ENCODE measurements around the gene SLC18B1.
"Not testable (repeated sequence)": the region's sequence is repeated elsewhere in the genome, so short reads cannot be mapped to it uniquely, and the experiment has no call there.

- not testable (repeated sequence) for TF ChIP-seq CTCF (IDR thresholded peaks at IDR 0.05; ENCODE audit: insufficient read depth, low read length, poor library complexity, severe bottlenecking); EZH2phosphoT487 (conservative IDR thresholded peaks at IDR 0.05; ENCODE audit: low read length)
These were observed 20.6 kb downstream of the SLC18B1 start for GRCh38 chr6:132777881-132778280.

Measured in SU-DHL-6 (cell line).